ENCODE measurements around the gene MAB21L2. TPM values are rescaled to one million over a fixed set of nuclear protein-coding genes. Genes with fewer than 3 reads are reported as not detected.

Gene MAB21L2
- total and polyA plus RNA-seq, 2 experiments from 2014 or later, result not detected

DNA sequence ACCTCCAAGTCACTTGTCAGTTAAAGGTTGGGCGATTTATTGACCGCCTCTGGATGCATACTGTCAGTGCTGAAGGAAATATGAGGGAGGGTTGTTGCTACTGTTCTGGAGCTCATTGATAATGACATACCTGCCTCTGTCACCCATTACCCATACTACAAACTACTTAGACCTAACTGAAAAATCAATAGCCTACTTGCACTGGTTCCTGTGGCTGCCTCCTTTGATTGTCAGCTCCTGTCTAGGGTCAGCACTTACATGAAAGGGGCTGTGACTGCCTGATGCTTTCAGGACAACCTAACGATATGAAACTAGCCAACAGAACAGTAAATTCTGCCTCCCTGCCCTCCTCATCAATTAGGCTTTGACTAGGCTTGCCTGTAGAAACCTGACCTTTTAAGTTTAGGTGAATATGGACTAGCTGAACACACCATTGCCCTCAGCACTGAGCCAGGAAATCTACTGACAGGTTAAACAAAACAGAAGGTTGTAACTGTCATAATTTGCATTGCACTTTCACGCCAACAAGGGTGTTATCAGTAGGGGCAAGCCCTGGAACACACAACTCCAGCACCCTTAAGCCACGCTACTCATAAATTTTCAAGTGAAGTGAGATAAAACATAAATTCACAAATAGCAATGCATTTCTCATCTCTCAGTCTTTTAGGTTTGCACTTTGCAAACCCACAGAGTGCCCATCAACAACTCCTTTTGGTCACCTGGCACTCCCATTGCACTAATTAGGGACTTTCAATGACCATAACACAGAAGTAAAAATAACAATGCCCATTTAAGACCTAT, 9.0 kb upstream of the MAB21L2 start:
- H3K9ac ChIP-seq, result no peak overlapping the region
- peak overlapping the region; percentile 11 for H3K4me2 ChIP-seq (ENCODE audit: unreplicated experiment)
- no peaks in the 10 kb centered on the region for H3K9me3 ChIP-seq (ENCODE audit: low read depth)
- no peak overlapping the region for H3K4me3 ChIP-seq
- H4K20me1 ChIP-seq (ENCODE audit: insufficient read depth), result no peaks in the 10 kb centered on the region
- H3F3A ChIP-seq (ENCODE audit: insufficient read depth), result 0 out of 2 replicates have a peak, but pooled peaks cover 6% of the 10 kb centered on the region
- H3K27ac ChIP-seq, result 0 out of 2 replicates have a peak overlapping the region, but pooled peaks have one; percentile 2
- peaks cover 21% of the 10 kb centered on the region for H3K4me1 ChIP-seq (ENCODE audit: insufficient read depth)
- WGBS, 2 experiments (ENCODE audit: low coverage in 1 of 2, low lambda C conversion rate in 2 of 2, missing lambda C conversion rate in 2 of 2), result 80 to 85% methylated on average over 5 of the region's 5 CpGs
- no peaks in the 10 kb centered on the region for H3K36me3 ChIP-seq (ENCODE audit: low read depth)
- H3K79me2 ChIP-seq (ENCODE audit: insufficient read depth), result no peaks in the 10 kb centered on the region
- H3K27me3 ChIP-seq (replicated peaks; ENCODE audit: insufficient read depth), result no peaks in the 10 kb centered on the region
- DNase-seq, result no peak
- no peak for TF ChIP-seq EZH2 (IDR thresholded peaks at IDR 0.05; ENCODE audit: insufficient read depth, poor library complexity, severe bottlenecking)
- no peak for TF ChIP-seq EZH2phosphoT487 (IDR thresholded peaks at IDR 0.05; ENCODE audit: insufficient read depth, low read depth)
- no peaks in the 10 kb centered on the region for H3K9me2 ChIP-seq (ENCODE audit: insufficient read depth)
- in situ Hi-C loops (cut with MboI), result no loop called here
- no peak overlapping the region for H2AFZ ChIP-seq

DNA sequence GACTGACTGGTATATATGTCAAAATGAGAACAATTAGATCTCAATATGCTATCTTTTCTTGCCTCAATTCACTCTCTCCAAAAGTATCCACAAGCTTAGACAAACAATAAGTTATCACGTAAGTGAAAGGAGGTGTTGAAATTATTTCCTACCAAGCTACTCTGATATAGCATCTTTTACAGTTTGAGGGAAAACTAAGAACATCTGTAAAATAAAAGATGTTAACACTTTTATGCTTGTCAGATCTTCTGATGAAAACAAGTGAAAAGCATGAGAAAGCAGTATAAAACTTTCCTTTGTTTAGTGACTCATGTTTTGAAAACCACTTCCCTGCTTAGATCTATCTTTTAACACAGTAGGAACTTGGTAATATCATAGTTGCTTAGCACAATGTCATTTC, 8.4 kb upstream of the MAB21L2 start:
- Histone ChIP-seq H3K27me3 (replicated peaks; ENCODE audit: insufficient read depth) (no peaks in the 10 kb centered on the region), H3K9me3 (ENCODE audit: low read depth) (no peaks in the 10 kb centered on the region), H3K4me1 (ENCODE audit: insufficient read depth) (peaks cover 21% of the 10 kb centered on the region), H3K9ac (no peak overlapping the region), H4K20me1 (ENCODE audit: insufficient read depth) (no peaks in the 10 kb centered on the region), H3K4me2 (ENCODE audit: unreplicated experiment) (peak overlapping the region; percentile 11), H2AFZ (no peak overlapping the region), H3F3A (ENCODE audit: insufficient read depth) (0 out of 2 replicates have a peak, but pooled peaks cover 6% of the 10 kb centered on the region), H3K79me2 (ENCODE audit: insufficient read depth) (no peaks in the 10 kb centered on the region), H3K4me3 (no peak overlapping the region), H3K27ac (0 out of 2 replicates have a peak overlapping the region, but pooled peaks have one; percentile 2), H3K9me2 (ENCODE audit: insufficient read depth) (no peaks in the 10 kb centered on the region), H3K36me3 (ENCODE audit: low read depth) (no peaks in the 10 kb centered on the region)
- in situ Hi-C loops (cut with MboI), result no loop called here
- WGBS, 2 experiments (ENCODE audit: low coverage in 1 of 2, low lambda C conversion rate in 2 of 2, missing lambda C conversion rate in 2 of 2), result 76 to 77% methylated on average over 1 of the region's 1 CpG
- peak; percentile 55 for DNase-seq
- no peak for TF ChIP-seq EZH2phosphoT487 (IDR thresholded peaks at IDR 0.05; ENCODE audit: insufficient read depth, low read depth)

DNA sequence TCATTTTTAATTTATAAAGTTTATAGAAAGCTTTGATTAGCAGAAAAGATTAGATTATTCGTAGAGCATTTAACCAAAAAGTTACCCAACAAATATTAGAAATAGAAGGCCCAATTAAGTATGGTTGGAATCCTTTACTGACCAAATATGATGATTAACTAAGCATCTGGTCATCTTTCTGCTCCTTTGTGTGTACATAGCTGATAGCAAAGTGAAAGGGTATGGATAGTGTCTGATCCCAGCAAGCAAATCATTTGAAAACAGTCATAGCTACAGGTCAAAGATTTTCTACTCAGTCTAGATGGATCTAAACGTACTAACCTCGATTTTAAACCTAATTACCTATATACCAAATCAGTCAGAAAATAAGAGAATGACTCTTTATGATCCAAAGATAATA, 7.3 kb upstream of the MAB21L2 start:
- Histone ChIP-seq H3K9ac (no peak overlapping the region), H3K36me3 (ENCODE audit: low read depth) (no peaks in the 10 kb centered on the region), H4K20me1 (ENCODE audit: insufficient read depth) (no peaks in the 10 kb centered on the region), H3K27me3 (replicated peaks; ENCODE audit: insufficient read depth) (no peaks in the 10 kb centered on the region), H2AFZ (no peak overlapping the region), H3K4me1 (ENCODE audit: insufficient read depth) (peaks cover 12% of the 10 kb centered on the region), H3F3A (ENCODE audit: insufficient read depth) (0 out of 2 replicates have a peak, but pooled peaks cover 1% of the 10 kb centered on the region), H3K4me2 (ENCODE audit: unreplicated experiment) (no peak overlapping the region), H3K27ac (no peak overlapping the region), H3K9me3 (ENCODE audit: low read depth) (no peaks in the 10 kb centered on the region), H3K9me2 (ENCODE audit: insufficient read depth) (no peaks in the 10 kb centered on the region), H3K79me2 (ENCODE audit: insufficient read depth) (no peaks in the 10 kb centered on the region), H3K4me3 (no peak overlapping the region)
- WGBS, 2 experiments (ENCODE audit: low coverage in 1 of 2, low lambda C conversion rate in 2 of 2, missing lambda C conversion rate in 2 of 2), result 94 to 100% methylated on average over 3 of the region's 3 CpGs
- in situ Hi-C loops (cut with MboI), result loop anchor here (25.0 kb wide), 1 partner anchor 587 kb away; no protein-coding TSS in a partner anchor
- no peak for TF ChIP-seq EZH2 (IDR thresholded peaks at IDR 0.05; ENCODE audit: insufficient read depth, poor library complexity, severe bottlenecking)
- TF ChIP-seq EZH2phosphoT487 (IDR thresholded peaks at IDR 0.05; ENCODE audit: insufficient read depth, low read depth), result no peak
- DNase-seq, result no peak

DNA sequence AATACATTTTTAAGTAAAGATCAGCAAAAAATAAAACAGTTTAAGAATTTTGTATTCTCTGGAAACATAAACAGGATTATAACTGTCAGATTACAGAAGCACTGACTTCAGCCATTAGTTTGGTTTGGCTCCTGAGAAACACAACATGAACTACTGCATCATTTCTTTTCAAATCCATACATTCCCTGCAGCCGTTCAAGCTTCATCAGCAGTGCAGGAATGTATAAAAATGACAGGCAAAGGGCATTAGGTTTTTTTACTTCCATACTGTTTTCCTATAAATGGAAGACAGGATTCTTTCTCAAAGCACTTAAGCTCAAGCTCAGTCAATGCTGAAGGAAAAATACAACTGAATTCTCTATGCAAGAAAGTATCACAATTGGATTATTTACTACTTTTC, 4.2 kb upstream of the MAB21L2 start:
- Histone ChIP-seq H3K9me2 (ENCODE audit: insufficient read depth) (no peaks in the 10 kb centered on the region), H3K4me2 (ENCODE audit: unreplicated experiment) (no peak overlapping the region), H3F3A (ENCODE audit: insufficient read depth) (no peaks in the 10 kb centered on the region), H3K27ac (no peak overlapping the region), H3K36me3 (ENCODE audit: low read depth) (no peaks in the 10 kb centered on the region), H3K4me3 (no peak overlapping the region), H3K79me2 (ENCODE audit: insufficient read depth) (no peaks in the 10 kb centered on the region), H3K27me3 (replicated peaks; ENCODE audit: insufficient read depth) (no peaks in the 10 kb centered on the region), H2AFZ (no peak overlapping the region), H3K9me3 (ENCODE audit: low read depth) (no peaks in the 10 kb centered on the region), H4K20me1 (ENCODE audit: insufficient read depth) (no peaks in the 10 kb centered on the region), H3K9ac (no peak overlapping the region), H3K4me1 (ENCODE audit: insufficient read depth) (peaks cover 10% of the 10 kb centered on the region)
- 89 to 100% methylated on average over 1 of the region's 1 CpG for WGBS, 2 experiments (ENCODE audit: low coverage in 1 of 2, low lambda C conversion rate in 2 of 2, missing lambda C conversion rate in 2 of 2)
- DNase-seq, result no peak
- in situ Hi-C loops (cut with MboI), result loop anchor here (25.0 kb wide), 1 partner anchor 590 kb away; no protein-coding TSS in a partner anchor
- TF ChIP-seq EZH2 (IDR thresholded peaks at IDR 0.05; ENCODE audit: insufficient read depth, poor library complexity, severe bottlenecking) (no peak), EZH2phosphoT487 (IDR thresholded peaks at IDR 0.05; ENCODE audit: insufficient read depth, low read depth) (no peak)

Measured in GM23248 (cell line).